Prostate gland (tissue), 2 donors: ENCODE results near the gene OSBPL7.

Experiments used
- CTCF ChIP-seq, 4 experiments: fragments of 200-600 bp in 2 of 4; fragments of 450-650 bp in 2 of 4; sonication (generic) in 2 of 4; IDR thresholded peaks; 1 replicate in 3 of 4; 2 replicates in 1 of 4; pipeline ENCODE4 v1.5.1; 2016 to 2019; ENCODE audit warnings: antibody characterized with exemption in 4 of 4, mild to moderate bottlenecking in 2 of 4, moderate library complexity in 2 of 4
- POLR2A ChIP-seq: fragments of 450-650 bp; IDR thresholded peaks from one replicate; pipeline ENCODE4 v1.6.1; 2016; ENCODE audit warnings: antibody characterized with exemption, mild to moderate bottlenecking
- POLR2AphosphoS5 ChIP-seq: sonication (generic); formaldehyde crosslinking; IDR thresholded peaks from one replicate; pipeline ENCODE4 v1.6.1; 2017; ENCODE audit warnings: antibody characterized with exemption

- no peak for TF ChIP-seq POLR2AphosphoS5
- no peak for TF ChIP-seq CTCF (IDR thresholded peaks at IDR 0.05)
- no peak for TF ChIP-seq POLR2A
Observed at GRCh38 chr17:47836601-47837000, 15.0 kb upstream of the OSBPL7 start.
